ENCODE results near the gene CHIC2.

CHIC2 gene

GRCh38 chr4:53997898-53998297, 66.5 kb downstream of the CHIC2 start:
- no peak for DNase-seq

DNA sequence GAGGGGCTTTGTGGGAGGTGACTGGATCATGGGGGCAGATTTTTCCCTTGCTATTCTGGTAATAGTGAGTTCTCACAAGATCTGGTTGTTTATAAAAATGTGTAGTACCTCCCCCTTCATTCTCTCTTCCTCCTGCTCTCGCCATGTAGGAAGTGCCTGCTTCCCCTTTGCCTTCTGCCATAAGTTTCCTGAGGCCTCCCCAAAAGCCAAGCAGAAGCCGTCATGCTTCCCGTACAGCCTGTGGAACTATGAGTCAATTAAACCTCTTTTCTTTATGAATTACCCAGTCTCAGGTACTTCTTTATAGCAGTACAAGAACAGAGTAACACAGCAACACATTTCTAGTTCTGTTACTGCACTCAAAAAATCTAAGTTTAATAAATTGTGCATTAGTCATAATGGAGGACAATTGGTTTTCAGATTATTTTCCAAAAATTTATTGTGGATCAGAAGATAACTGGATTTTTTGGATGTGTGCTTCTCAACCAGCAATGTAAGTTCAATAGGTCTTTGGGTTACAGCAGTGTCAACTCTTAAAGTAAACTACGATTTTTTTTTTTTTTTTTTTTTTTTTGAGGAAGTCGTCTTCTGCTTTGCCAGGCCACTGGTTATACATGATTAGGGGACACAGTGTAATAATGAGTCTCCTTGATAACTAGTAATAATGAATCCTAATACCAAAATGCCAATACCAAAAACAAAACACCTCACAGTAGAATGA, 69.9 kb downstream of the CHIC2 start:
- no peak for DNase-seq

DNA sequence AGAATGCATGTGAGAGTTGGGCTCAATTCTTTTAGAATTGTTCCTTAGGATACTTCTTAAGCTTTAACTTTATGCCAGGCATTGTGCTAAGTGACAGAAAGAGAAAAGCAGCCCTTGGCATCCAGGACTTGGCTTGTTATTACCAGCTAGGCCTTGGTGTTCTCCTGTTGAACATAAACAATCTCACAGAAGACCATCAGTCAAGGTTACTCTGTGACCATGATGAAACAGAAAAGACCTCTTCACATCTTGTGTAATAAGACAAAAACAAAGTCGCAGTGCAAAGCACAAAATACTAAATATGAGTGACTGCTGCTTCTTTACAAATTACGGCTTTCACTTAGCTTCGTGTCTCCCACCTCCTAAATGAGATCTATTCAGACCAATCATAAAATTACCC, 71.6 kb downstream of the CHIC2 start:
- no peak for DNase-seq

- DNase-seq = no peak
Measured at GRCh38 chr4:53991821-53992220, 72.6 kb downstream of the CHIC2 start.

- no peak for DNase-seq
Measured at GRCh38 chr4:53990641-53991040, 73.8 kb downstream of the CHIC2 start.

DNA sequence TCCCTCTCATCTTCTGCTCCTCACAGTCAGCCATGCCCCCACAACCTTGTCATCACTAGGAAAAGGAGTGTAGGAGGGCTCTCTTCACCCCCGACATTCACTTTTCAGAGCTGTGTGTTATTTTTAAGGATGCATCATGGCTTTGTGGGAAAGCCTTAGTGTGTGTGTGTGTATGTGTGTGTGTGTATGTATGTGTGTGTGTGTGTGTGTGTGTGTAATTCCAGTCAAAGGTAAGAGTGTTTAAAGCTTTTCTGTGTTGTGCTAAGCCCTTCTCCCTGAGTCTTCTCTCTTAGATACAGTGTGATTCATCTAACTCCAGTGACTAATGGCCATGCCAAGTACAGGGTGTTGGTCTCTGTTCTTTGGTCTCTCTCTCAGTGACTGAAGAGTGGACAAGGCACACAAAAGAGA, 76.6 kb downstream of the CHIC2 start:
- no peak for DNase-seq

DNA sequence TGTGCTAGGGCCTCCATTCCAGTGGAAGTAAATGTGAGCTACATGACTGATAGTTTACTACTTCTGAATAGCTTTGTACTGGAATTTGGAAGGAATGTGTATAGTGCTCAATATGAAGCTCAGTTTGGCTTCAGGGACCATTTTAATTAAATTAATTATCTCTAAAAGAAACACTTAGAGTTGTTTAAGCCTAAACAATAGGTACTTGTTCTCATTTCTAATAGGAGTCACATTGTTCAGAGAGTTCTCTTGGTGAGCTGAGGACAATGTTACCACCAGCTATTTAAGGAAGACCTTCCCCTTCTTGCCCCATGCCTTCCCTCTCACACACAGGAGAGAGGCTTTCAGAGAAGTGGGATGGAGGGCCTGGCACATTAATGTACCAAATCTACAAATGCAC, 78.3 kb downstream of the CHIC2 start:
- no peak for DNase-seq

- no peak for DNase-seq
Measured at GRCh38 chr4:53981567-53981966, 82.8 kb downstream of the CHIC2 start.

DNA sequence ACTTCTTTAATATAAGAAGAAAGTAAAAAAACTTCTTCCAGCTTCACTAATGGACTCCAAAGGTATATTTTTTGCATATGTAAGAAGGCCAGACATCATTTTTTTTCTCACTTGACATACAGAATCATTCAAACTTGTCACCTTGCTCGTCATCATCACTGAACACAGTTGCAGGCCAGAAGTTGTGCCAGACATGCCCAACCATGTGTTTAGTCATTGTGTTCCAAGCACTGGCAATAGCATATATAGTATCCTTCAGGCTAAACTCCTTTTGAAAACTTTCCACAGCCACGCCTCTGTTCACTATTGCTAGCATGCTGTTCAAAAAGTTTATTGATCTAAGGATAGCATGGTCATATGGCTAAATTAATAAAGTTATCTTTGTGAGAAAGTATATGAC, 83.3 kb downstream of the CHIC2 start:
- no peak for DNase-seq

DNA sequence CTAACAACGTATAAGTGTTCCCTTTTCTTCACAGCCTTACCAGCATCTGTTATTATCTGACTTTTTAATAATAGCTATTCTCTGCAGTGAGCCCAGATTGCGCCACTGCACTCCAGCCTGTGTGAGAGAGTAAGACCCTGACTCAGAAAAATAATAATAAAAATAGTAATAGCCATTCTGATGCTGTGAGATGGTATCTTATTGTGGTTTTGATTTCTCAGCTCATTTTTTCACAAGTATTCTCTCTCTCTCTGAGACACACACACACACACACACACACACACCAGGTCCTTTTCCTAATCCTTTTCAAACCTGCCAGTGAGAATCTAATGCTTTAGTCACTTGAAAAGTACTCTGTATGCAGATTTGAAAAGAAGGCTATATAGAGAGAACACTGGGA, 89.8 kb downstream of the CHIC2 start:
- no peak for DNase-seq

DNA sequence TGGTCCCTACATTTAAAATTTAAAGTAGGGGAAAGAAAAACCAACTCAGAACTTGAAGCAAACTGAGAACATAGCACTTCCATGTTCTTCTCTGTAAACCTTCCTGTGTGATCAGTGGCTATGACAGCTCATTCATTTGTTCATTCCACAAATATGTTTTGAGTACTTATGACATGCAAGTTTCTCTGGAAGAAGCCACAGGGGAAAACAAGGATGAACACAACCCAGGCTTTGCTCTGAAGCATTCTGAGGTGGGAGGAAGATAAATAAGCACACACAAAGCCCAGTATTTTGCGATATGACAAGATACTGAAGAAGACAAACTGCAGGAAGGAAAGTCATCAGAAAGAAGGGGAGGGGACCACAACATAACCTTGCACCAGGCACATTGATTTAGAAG, 96.4 kb downstream of the CHIC2 start:
- DNase-seq = no peak

DNA sequence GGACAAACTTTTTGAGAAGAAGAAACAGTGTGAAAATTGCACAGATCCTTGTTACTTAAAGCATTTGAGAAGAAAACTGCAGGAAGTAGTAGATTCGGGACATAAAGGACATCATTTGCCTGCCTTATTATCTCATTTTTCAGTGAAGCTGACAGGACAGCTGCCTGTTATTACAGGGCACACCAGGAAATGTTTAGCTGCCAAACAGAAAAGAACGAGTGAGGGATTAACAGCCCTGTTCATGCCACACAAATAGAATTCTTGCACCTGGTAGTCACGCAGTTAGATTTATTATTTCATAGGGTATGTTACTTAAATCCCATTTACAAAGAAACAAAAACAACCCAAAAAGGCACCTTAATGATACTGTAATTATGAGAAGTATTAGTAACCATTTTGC, 100.6 kb downstream of the CHIC2 start:
- no peak for DNase-seq

- DNase-seq = no peak
Measured at GRCh38 chr4:53963336-53963735, 101.1 kb downstream of the CHIC2 start.

DNA sequence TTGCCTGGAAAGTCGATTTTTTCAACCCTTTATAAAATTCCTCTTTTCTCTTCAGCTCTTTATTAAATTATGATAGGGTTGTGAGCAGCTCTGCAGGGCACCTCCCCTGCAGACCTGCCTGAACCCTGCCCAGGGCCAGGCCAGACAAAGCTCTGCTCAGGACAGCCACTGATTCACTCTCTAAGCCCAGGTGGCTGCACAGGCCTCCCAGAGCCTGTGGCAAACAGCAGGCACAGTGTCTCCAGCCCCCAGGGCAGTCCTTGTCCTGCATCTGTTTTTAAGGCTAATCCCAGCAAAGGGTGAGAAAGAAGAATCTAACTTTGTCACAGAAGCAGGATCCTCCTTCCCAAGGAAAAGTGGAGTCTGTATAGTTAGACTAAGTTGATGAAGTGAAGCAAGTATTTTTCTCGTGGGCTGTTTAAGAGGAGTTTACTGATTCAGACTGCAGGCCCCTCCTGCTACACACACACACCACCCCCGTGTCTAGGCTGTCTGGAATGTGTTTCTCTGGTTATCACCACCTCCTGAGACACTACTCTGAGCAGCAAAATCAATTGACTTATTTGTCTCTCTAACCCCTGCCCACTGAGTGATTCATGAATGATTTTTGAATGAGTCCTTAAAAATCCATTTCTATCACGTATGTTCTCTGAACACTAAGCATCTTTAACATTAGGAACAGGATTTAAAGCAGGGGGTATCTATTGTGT, 101.7 kb downstream of the CHIC2 start:
- DNase-seq = no peak

DNA sequence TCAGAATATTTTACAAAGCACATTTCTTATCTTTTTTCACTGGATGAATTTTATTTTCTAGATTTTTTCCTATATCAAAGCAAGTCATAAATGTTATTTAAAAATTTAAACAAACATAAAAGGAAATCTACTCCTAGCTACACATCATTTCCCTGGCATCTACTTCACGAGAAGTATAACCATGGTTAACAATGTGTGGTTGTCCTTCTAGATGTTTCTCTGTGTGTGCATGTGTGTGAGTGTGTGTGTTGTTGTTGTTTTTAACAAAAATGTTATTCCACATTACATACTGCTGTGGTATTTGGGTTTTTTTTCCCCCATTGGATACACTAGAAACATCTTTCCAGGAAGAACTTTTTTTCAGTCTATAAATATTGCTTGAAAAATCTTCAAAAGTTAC, 103.1 kb downstream of the CHIC2 start:
- DNase-seq = no peak

- no peak for DNase-seq
Measured at GRCh38 chr4:53960843-53961242, 103.6 kb downstream of the CHIC2 start.

All from activated T-cell treated with anti-CD3 and anti-CD28 coated beads, Interleukin-2, amount 50 U/mL, for 48 hours (primary cell).